NCI-H460 (cell line): ENCODE results near the gene GRHL1. TPM values are rescaled to one million over a fixed set of nuclear protein-coding genes. Genes with fewer than 3 reads are reported as not detected.
A peak's percentile ranks its signal among the peaks of the same experiment; 100 is the strongest.

ENCODE experiments used
- DNase-seq: peaks from one replicate; pipeline ENCODE4 v3.0.0-alpha.2; 2016; ENCODE audit warnings: low read depth; ENCODE audit errors: extremely low read depth
- total RNA-seq: library from RNA; depleted of rRNA; stranded (reverse); fragments of >200 nt; shearing (Covaris generic); gene quantifications from 2 replicates; pipeline ENCODE4 v1.2.3, GENCODE V29; 2014; rRNA removed

Gene GRHL1
- total RNA-seq, 1 experiment from 2014 or later: 0.57 TPM

DNA sequence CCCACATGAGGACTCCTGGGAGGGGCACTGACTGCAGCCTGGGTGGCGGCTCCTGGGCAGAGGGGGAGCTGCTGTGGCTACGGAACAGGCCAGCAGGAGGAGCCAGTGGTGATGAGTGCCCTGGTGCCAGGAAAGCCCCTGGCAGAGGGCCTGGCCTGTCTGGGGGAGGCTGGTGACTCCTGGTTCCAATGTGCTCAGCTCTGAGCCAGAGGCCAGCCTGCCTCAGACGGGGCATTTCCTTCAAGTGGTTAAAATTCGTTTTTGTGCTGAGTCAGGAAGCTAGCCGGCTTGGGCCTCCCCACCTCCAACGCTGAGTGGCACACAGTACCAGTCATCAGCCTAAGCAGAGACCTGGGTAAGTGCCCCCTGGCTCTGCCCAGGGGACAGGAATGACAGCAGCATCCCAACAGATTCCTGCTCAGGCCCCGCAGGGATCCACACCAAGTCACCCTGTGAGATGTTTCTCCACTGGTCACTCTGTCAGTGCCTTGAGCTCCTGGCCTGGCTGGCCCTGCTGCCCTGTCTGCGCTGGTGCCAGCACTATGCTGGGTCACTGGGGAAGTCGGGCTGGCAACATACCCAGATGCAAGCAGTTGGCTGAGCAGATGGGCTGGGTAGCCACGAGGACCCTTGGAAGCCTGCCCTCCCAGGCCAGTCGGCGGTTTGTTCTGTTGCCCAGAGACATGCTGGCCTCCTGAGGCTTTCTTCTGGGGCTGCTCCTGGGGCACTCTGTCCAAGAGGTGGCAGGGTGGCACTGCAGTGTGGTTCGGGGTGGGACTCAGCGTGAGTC, 84.8 kb downstream of the GRHL1 start:
- DNase-seq: peak; percentile 27

- DNase-seq: no peak
Measured at GRCh38 chr2:10038123-10038522, 86.6 kb downstream of the GRHL1 start.

DNA sequence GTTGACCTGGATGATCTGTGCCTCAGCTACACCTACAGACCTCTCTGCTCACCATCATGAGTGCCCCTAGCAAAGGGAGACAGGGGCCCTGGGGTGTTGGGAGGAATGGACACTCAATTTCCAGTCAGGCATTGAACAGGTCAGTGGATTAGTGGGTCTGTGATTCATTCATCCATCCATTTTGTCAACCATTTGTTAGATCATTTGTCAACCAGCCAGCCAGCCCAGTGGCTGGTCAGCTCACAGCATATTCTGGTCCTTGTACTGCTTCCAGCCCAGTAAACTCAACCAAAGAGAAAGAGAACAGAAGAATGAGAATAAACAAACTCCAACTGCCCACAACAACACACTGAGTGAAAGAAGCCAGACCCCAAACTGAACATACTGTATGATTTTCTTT, 87.2 kb downstream of the GRHL1 start:
- no peak for DNase-seq

GRCh38 chr2:10039658-10040410, 88.3 kb downstream of the GRHL1 start:
- no peak for DNase-seq

DNA sequence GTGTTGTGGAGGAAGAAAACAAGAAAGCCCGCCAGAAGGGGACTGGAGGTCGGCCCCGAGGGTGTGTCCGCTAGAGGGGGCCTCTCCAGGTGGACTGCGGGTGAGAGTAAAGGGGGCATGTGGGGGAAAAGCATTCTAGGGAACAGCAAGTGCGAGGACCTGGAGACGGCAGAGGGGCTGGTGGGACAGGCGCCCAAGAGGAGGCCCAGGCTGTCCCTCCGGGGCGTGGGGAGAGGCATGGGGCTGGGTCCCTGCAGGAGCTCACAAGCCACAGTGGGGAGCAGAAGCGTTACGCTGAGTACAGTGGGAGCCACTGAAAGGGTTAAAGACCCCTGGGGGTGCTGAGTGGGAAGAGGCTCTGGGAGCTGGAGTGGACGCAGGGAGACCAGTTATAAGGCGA, 90.2 kb downstream of the GRHL1 start:
- no peak for DNase-seq

GRCh38 chr2:10042301-10043161, 91.0 kb downstream of the GRHL1 start:
- DNase-seq: no peak

DNA sequence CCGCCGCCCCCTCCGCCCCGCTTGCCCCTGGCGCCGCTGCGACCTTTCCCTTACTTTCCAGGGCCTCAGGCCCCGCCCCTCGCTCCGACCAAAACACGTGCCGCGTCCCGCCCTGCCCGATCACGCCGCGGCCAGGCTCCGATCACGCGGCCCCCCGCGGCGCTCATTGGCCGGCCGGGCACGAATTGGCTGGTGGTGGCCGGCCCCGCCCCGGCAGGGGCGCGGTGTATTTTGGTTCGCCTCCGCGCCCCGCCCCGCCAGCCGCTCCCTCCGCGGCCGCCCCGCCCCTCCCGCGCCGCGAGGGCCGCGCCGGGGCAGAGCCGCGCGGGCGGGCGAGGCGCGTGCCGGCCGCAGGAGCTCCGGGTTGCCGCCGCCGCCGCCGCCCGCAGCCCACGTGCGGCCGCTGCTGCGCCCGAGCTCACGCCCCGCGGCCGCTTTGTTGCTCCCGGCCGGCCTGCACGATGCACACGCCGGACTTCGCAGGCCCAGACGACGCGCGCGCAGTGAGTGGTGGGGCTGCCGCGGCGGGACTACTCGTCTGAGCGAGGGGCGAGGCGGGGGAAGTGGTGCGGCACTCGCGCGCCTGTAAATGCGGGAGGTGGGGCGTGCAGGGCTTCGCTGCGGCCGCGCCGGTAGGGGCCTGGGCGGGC, 91.9 kb downstream of the GRHL1 start, which contains the start of gene KLF11:
TSS of gene KLF11 (plus strand) at position 295 of the 650 bp plus-strand sequence. CDS start at position 462, 167 bp downstream.
- peak; percentile 83 for DNase-seq

GRCh38 chr2:10043906-10044601, 92.6 kb downstream of the GRHL1 start:
- peak; percentile 91 for DNase-seq

DNA sequence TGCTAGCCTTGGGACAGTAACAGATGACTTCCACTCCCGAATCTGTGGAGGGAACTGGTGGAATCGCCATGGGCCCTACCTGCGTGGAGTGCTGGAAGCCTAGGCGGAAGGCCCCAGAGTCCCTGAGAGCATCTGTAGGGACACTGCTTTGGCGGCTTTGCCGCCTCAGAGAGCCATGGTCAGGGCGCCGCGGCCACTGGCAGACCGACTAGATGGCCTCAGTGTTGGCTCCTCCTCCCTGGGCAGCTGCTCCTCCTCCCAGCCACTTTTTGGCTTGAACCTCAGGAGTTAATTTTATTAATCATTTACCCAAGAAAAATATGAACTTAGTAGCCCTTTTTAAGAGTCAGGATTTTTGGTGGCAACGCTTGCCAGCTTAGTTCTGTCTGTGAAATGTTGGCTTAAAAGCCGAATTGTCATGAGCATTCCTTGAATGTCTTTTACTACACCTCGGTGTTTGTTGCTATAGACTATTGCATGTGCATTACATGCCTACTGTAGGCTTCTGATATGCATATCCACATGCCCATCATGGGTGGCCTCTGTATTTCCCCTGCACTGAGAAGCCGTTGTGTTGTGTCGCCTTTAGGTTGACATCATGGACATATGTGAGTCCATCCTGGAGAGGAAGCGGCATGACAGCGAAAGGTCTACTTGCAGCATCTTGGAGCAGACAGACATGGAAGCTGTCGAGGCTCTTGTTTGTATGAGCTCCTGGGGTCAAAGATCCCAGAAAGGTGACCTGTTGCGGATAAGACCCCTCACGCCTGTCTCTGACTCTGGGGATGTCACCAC, 94.3 kb downstream of the GRHL1 start:
- no peak for DNase-seq

- DNase-seq: no peak
Measured at GRCh38 chr2:10046931-10047330, 95.4 kb downstream of the GRHL1 start.

GRCh38 chr2:10047616-10048500, 96.4 kb downstream of the GRHL1 start:
- DNase-seq: no peak

DNA sequence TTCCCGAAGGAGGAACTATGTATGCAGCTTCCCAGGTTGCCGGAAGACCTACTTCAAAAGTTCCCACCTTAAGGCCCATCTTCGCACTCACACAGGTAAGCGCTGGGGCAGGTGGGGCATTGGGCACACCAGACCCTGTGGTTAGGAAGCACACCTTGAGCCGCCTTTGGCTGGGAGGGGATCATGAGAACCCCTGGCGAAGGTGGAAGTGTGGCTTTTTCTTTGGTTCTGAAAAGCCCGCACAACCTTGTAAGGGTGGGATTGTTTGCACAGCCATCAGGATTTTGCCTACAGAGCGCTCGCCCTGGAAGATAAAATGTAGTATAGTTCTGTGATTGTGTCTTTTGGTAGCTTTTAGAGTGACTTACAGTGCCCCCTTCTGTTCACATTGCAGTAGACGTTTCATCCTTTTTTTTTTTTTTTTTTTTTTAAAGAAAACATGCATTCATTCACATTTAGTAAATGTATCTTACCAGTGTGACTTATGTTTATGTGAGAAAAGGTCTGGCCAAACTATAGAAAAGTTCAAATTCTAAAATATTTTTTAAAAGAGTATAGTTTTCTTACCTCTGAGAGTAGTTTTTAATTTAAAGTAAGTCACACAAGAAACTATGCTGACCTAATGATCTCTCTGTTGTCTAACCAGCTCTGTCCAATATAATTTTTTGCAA, 97.1 kb downstream of the GRHL1 start:
- DNase-seq: peak; percentile 46

Other genes starting within 250 kb of the GRHL1 start
- gene TAF1B, start 108.2 kb upstream of the GRHL1 start, total RNA-seq: 14.8 and 16.1 TPM in 2 replicates
- 14.0 and 15.0 TPM in 2 replicates for gene KLF11, start 91.9 kb downstream of the GRHL1 start, total RNA-seq
- gene CYS1, start 128.7 kb downstream of the GRHL1 start, total RNA-seq: 0.14 and 0.22 TPM in 2 replicates
- gene RRM2, start 171.0 kb downstream of the GRHL1 start, total RNA-seq: 62.5 and 68.7 TPM in 2 replicates